Sigmoid colon (tissue), 4 donors: ENCODE data around the gene IKZF1.

Experiments
- EP300 ChIP-seq, 4 donors: sonication (generic); formaldehyde crosslinking; IDR thresholded peaks; one replicate each; pipeline ENCODE4 v1.6.1; 2017; ENCODE audit warnings: antibody characterized with exemption in 4 of 4
- POLR2A ChIP-seq, 2 donors: fragments of 450-650 bp; IDR thresholded peaks; one replicate each; pipeline ENCODE4 v1.6.1; 2016; ENCODE audit warnings: antibody characterized with exemption in 2 of 2, mild to moderate bottlenecking in 2 of 2, moderate library complexity in 2 of 2
- POLR2AphosphoS5 ChIP-seq, 4 donors: sonication (generic); formaldehyde crosslinking; IDR thresholded peaks; one replicate each; pipeline ENCODE4 v1.6.1; 2017; ENCODE audit warnings: antibody characterized with exemption in 4 of 4
- TF ChIP-seq, protein P1 (sequence below), 4 experiments: fragments of 450-650 bp in 3 of 4; fragments of 200-600 bp in 1 of 4; IDR thresholded peaks; one replicate each; pipeline ENCODE4 v1.5.1; 2016 to 2019; ENCODE audit warnings: antibody characterized with exemption in 4 of 4, mild to moderate bottlenecking in 3 of 4, moderate library complexity in 2 of 4

DNA sequence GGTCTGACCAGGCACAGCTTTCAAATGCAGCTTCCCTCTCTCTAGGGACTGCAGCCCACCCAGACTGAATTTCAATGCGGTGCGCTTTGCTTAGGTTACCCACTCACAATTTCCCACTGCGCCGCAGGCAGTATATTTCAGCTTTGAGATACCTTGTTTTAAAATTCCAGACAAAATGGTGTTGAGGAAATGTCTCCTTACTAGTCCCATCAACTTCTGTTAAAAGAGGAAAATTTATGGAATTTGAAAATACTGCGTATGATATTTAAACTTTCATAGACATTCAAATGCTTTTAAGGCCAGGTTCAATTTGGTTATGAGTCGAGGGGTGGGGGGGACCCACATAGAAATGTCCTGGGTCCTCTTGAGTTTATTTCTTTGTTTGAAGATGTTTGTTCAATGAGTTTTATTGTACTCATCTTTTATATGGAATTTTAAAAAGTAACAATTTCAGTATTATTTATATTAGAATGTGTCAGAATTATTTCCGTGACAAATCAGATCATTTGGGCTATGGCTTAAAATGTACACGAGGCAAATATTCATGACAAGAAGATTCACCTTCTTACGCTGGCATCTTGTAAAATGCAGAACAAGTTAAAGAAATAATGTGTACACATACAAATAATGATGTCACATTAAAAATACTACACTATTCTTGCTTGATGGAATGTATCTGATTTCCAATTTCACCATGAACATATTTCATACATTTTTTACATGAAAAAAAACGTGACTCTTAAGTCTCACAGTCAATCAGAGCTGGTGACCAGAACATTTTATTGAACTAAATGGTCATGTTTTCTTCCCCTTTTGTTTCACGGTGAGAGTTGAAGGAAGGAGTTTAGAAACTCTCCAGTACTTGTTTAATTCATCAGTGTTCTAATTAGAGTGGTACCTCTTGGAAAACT, 1.3 kb downstream of the IKZF1 start:
- TF ChIP-seq POLR2A (IDR thresholded peaks at IDR 0.05) (no peak), EP300 (IDR thresholded peaks at IDR 0.05) (no peak), POLR2AphosphoS5 (IDR thresholded peaks at IDR 0.05) (no peak)
- TF ChIP-seq, protein P1, sequence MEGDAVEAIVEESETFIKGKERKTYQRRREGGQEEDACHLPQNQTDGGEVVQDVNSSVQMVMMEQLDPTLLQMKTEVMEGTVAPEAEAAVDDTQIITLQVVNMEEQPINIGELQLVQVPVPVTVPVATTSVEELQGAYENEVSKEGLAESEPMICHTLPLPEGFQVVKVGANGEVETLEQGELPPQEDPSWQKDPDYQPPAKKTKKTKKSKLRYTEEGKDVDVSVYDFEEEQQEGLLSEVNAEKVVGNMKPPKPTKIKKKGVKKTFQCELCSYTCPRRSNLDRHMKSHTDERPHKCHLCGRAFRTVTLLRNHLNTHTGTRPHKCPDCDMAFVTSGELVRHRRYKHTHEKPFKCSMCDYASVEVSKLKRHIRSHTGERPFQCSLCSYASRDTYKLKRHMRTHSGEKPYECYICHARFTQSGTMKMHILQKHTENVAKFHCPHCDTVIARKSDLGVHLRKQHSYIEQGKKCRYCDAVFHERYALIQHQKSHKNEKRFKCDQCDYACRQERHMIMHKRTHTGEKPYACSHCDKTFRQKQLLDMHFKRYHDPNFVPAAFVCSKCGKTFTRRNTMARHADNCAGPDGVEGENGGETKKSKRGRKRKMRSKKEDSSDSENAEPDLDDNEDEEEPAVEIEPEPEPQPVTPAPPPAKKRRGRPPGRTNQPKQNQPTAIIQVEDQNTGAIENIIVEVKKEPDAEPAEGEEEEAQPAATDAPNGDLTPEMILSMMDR (IDR thresholded peaks at IDR 0.05), result no peak
